Calu3 (cell line): Measurements from ENCODE around the gene GPRIN1. TPM values are rescaled to one million over a fixed set of nuclear protein-coding genes. Genes with fewer than 3 reads are reported as not detected.

Source experiments
- BruUV-seq: library from RNA; stranded (reverse); fragments of 400-500 nt; replicated peaks from 2 replicates; lab custom pipeline; 2021; lab: Mats Ljungman, UMichigan
- CTCF ChIA-PET: fragments of 300-600 bp; sonication (Branson Sonifier 250); formaldehyde crosslinking; loops from one replicate; lab custom pipeline; 2022; ENCODE audit warnings: antibody characterized with exemption; lab: Charles Lee
- DNase-seq: peaks from one replicate; pipeline ENCODE4 v3.0.0; 2022
- H3K27ac Mint-ChIP-seq: one replicate; pipeline ENCODE4 v1.8.0; 2022; ENCODE audit warnings: mixed read lengths; ENCODE audit not compliant: unreplicated experiment
- H3K27me3 Mint-ChIP-seq: one replicate; pipeline ENCODE4 v1.8.0; 2022; ENCODE audit warnings: mixed read lengths; ENCODE audit not compliant: unreplicated experiment
- H3K36me3 Mint-ChIP-seq: one replicate; pipeline ENCODE4 v1.8.0; 2022; ENCODE audit warnings: mild to moderate bottlenecking, moderate library complexity, mixed read lengths; ENCODE audit not compliant: insufficient read depth, unreplicated experiment
- H3K4me1 Mint-ChIP-seq: one replicate; pipeline ENCODE4 v1.8.0; 2022; ENCODE audit warnings: mild to moderate bottlenecking, low read depth, mixed read lengths; ENCODE audit not compliant: unreplicated experiment
- H3K4me3 Mint-ChIP-seq: one replicate; pipeline ENCODE4 v1.8.0; 2022; ENCODE audit warnings: mild to moderate bottlenecking, low read depth, moderate library complexity, mixed read lengths; ENCODE audit not compliant: unreplicated experiment
- H3K9me3 Mint-ChIP-seq: one replicate; pipeline ENCODE4 v1.8.0; 2022; ENCODE audit warnings: low read depth, mixed read lengths; ENCODE audit not compliant: unreplicated experiment
- CTCF ChIP-seq: fragments of 200-600 bp; IDR thresholded peaks from one replicate; pipeline ENCODE4 v1.8.0; 2022; ENCODE audit warnings: antibody characterized with exemption; ENCODE audit not compliant: unreplicated experiment
- intact Hi-C: fragments of 100-400 bp; cut with micrococcal nuclease; formaldehyde crosslinking; loops from one replicate; pipeline ENCODE4 v1.10.0; 2022; ENCODE audit not compliant: unreplicated experiment
- microRNA-seq: library from miRNA; unstranded; fragments of <30 nt; microRNA quantifications from one replicate; pipeline ENCODE4 v1.2.0, GENCODE V29; 2022
- total RNA-seq: library from RNA; stranded (reverse); gene quantifications from 2 replicates; pipeline ENCODE4 v1.2.3, GENCODE V29; 2022

GPRIN1 gene
- total RNA-seq, 1 experiment from 2014 or later, result 12.6 TPM

GRCh38 chr5:176549871-176550270 is 60.1 kb downstream of the GPRIN1 start:
- BruUV-seq, result no TSS peak
- Mint-ChIP-seq H3K4me3 (peak overlapping the region; percentile 68), H3K27me3 (no peaks in the 10 kb centered on the region), H3K9me3 (no peaks in the 10 kb centered on the region), H3K27ac (no peak overlapping the region), H3K36me3 (peaks cover 45% of the 10 kb centered on the region), H3K4me1 (peaks cover 76% of the 10 kb centered on the region)
- intact Hi-C loops, result no loop called here
- no peak for TF ChIP-seq CTCF
- CTCF ChIA-PET, result interaction anchor here (1.1 to 1.8 kb wide), 2 partner anchors 12 to 102 kb away, joined by 3 to 8 read pairs; partner anchors contain the start of gene RNF44
- no peak for DNase-seq

GRCh38 chr5:176548967-176549444 is 61.0 kb downstream of the GPRIN1 start, which contains the start of gene CDHR2:
CDHR2 (plus strand) TSS chr5:176549342; CDS start chr5:176565353, 16,011 bp downstream.
- peak; percentile 67 for DNase-seq
- peak within 1 kb of the TSS; percentile 68 for H3K4me3 Mint-ChIP-seq
- no peaks in the 10 kb centered on the region for H3K27me3 Mint-ChIP-seq
- CTCF ChIA-PET, result interaction anchor here (1.1 to 1.8 kb wide), 2 partner anchors 12 to 102 kb away, joined by 3 to 8 read pairs; partner anchors contain the start of gene RNF44
- no peak for TF ChIP-seq CTCF
- H3K4me1 Mint-ChIP-seq, result peaks cover 83% of the 10 kb centered on the region
- intact Hi-C loops, result no loop called here
- H3K9me3 Mint-ChIP-seq, result no peaks in the 10 kb centered on the region
- no TSS peak for BruUV-seq
- H3K36me3 Mint-ChIP-seq, result peaks cover 50% of the 10 kb centered on the region
- peak within 1 kb of the TSS; percentile 89 for H3K27ac Mint-ChIP-seq

- CTCF ChIA-PET, result interaction anchor here (0.6 to 1.1 kb wide), 2 partner anchors 65 to 84 kb away, joined by 3 to 13 read pairs; no protein-coding TSS in a partner anchor
- H3K9me3 Mint-ChIP-seq, result no peaks in the 10 kb centered on the region
- H3K27me3 Mint-ChIP-seq, result no peaks in the 10 kb centered on the region
- BruUV-seq, result no TSS peak
- peaks cover 47% of the 10 kb centered on the region for H3K36me3 Mint-ChIP-seq
- intact Hi-C loops, result no loop called here
- TF ChIP-seq CTCF, result no peak
- H3K4me1 Mint-ChIP-seq, result peaks cover 71% of the 10 kb centered on the region
- no peak overlapping the region for H3K4me3 Mint-ChIP-seq
- DNase-seq, result no peak
- H3K27ac Mint-ChIP-seq, result peak overlapping the region; percentile 89
These were observed 62.2 kb downstream of the GPRIN1 start for GRCh38 chr5:176547802-176548201.

Small RNA genes within 50 kb of the gene (microRNA-seq; reads per million reads assigned to microRNA genes)
- gene MIR4281, result not detected

Other genes starting within 250 kb of the GPRIN1 start
- 75.8 and 79.0 TPM in 2 replicates for gene KIAA1191, start 248.4 kb downstream of the GPRIN1 start, total RNA-seq
- 3.8 and 4.2 TPM in 2 replicates for gene ARL10, start 244.7 kb downstream of the GPRIN1 start, total RNA-seq
- 84.5 and 88.5 TPM in 2 replicates for gene NOP16, start 221.6 kb downstream of the GPRIN1 start, total RNA-seq
- gene HIGD2A, start 221.4 kb downstream of the GPRIN1 start, total RNA-seq, result 72.5 and 72.6 TPM in 2 replicates
- gene CLTB, start 193.6 kb downstream of the GPRIN1 start, total RNA-seq, result 104 and 116 TPM in 2 replicates
- gene FAF2, start 161.8 kb downstream of the GPRIN1 start, total RNA-seq, result 68.9 and 73.6 TPM in 2 replicates
- gene RNF44, start 72.8 kb downstream of the GPRIN1 start, total RNA-seq, result 76.9 and 82.3 TPM in 2 replicates
- 7.8 and 13.3 TPM in 2 replicates for gene CDHR2, start 60.8 kb downstream of the GPRIN1 start, total RNA-seq
- not detected in 2 replicates for gene SNCB, start 20.4 kb upstream of the GPRIN1 start, total RNA-seq
- not detected in 2 replicates for gene EIF4E1B, start 20.5 kb upstream of the GPRIN1 start, total RNA-seq
- 66.3 and 67.7 TPM in 2 replicates for gene TSPAN17, start 37.3 kb upstream of the GPRIN1 start, total RNA-seq
- 19.5 and 20.2 TPM in 2 replicates for gene UNC5A, start 200.4 kb upstream of the GPRIN1 start, total RNA-seq